HG03354 (cell line): Measurements from ENCODE around the gene NPPA.
"Not testable (repeated sequence)": the region's sequence is repeated elsewhere in the genome, so short reads cannot be mapped to it uniquely, and the experiment has no call there.

Experiments
- ATAC-seq: cut with Tn5 transposase; IDR thresholded peaks from one replicate; pipeline ENCODE4 v1.9.1; 2021; ENCODE audit warnings: mild to moderate bottlenecking; ENCODE audit not compliant: unreplicated experiment, poor library complexity, severe bottlenecking

The NPPA gene

GRCh38 chr1:11847667-11848372, at the start of gene NPPA:
Gene NPPA, minus strand, starts transcription at chr1:11847783. Its CDS starts 99 bp downstream, at chr1:11847684.
- ATAC-seq: no peak

- not testable (repeated sequence) for ATAC-seq
Measured at GRCh38 chr1:11894501-11894900, 46.9 kb upstream of the NPPA start.

GRCh38 chr1:11893907-11894251, 46.3 kb upstream of the NPPA start:
- no peak for ATAC-seq

- ATAC-seq: no peak
Measured at GRCh38 chr1:11891433-11892186, 44.0 kb upstream of the NPPA start.

GRCh38 chr1:11888877-11889208, 41.3 kb upstream of the NPPA start:
- ATAC-seq: no peak

- no peak for ATAC-seq
Measured at GRCh38 chr1:11888206-11888876, 40.8 kb upstream of the NPPA start.

- no peak for ATAC-seq
Measured at GRCh38 chr1:11887666-11888007, 40.1 kb upstream of the NPPA start.

GRCh38 chr1:11886986-11887665, 39.5 kb upstream of the NPPA start:
- no peak for ATAC-seq

- ATAC-seq: no peak
Measured at GRCh38 chr1:11885916-11886315, 38.3 kb upstream of the NPPA start.

GRCh38 chr1:11882814-11883538, 35.4 kb upstream of the NPPA start:
- no peak for ATAC-seq

- ATAC-seq: no peak
Measured at GRCh38 chr1:11881749-11882441, 34.3 kb upstream of the NPPA start.

- ATAC-seq: no peak
Measured at GRCh38 chr1:11880911-11881748, 33.5 kb upstream of the NPPA start.

GRCh38 chr1:11880181-11880575, 32.6 kb upstream of the NPPA start:
- no peak for ATAC-seq

GRCh38 chr1:11879311-11880180, 32.0 kb upstream of the NPPA start:
- no peak for ATAC-seq

GRCh38 chr1:11878891-11879190, 31.3 kb upstream of the NPPA start:
- ATAC-seq: no peak

- ATAC-seq: no peak
Measured at GRCh38 chr1:11878081-11878890, 30.7 kb upstream of the NPPA start.

GRCh38 chr1:11877074-11877473, 29.5 kb upstream of the NPPA start:
- no peak for ATAC-seq
